ENCODE measurements around the gene MCM7. TPM values are rescaled to one million over a fixed set of nuclear protein-coding genes. Genes with fewer than 3 reads are reported as not detected.

Gene MCM7
- total RNA-seq, 2 donors from 2014 or later: 219 to 242 TPM

GRCh38 chr7:100081535-100082102 lies 19.6 kb downstream of the MCM7 start, which contains the start of gene ZNF3:
ZNF3 (minus strand) TSS chr7:100081723; CDS start chr7:100077357, 4,366 bp downstream.
- H3K27ac Mint-ChIP-seq: peak within 1 kb of the TSS; percentile 98
- peak within 1 kb of the TSS; percentile 95 for H3K27ac ChIP-seq (ENCODE audit: low read depth, low read length)

GRCh38 chr7:100080907-100081534 lies 20.2 kb downstream of the MCM7 start:
- H3K4me3 Mint-ChIP-seq: peak overlapping the region; percentile 95
- DNase-seq: peak; percentile 66
- no peak for TF ChIP-seq CTCF (conservative IDR thresholded peaks at IDR 0.05)

More at GRCh38 chr7:100081535-100082102, 19.6 kb downstream of the MCM7 start, which contains the start of gene ZNF3:
- H3K9me3 Mint-ChIP-seq: peaks cover 18% of the 10 kb centered on the region
- 0% methylated on average over 22 to 55 of the region's 55 CpGs for WGBS, 2 experiments (ENCODE audit: insufficient coverage in 1 of 2, insufficient read length in 1 of 2)
- peaks cover 35% of the 10 kb centered on the region for H3K36me3 ChIP-seq (ENCODE audit: control insufficient read depth, insufficient read depth, low read length)
- peak within 1 kb of the TSS; percentile 99 for H3K4me3 ChIP-seq (ENCODE audit: low read length)
- H3K27me3 Mint-ChIP-seq (ENCODE audit: insufficient read depth): no peaks in the 10 kb centered on the region
- peaks cover 15% of the 10 kb centered on the region for H3K4me1 Mint-ChIP-seq
- H3K4me1 ChIP-seq (ENCODE audit: control insufficient read depth, insufficient read depth, low read length): peaks cover 5% of the 10 kb centered on the region
- TF ChIP-seq CTCF (conservative IDR thresholded peaks at IDR 0.05): peak; percentile 98
- DNase-seq: peak; percentile 100
- peaks cover 39% of the 10 kb centered on the region for H3K36me3 Mint-ChIP-seq (ENCODE audit: low read depth)
- H3K4me3 Mint-ChIP-seq: peak within 1 kb of the TSS; percentile 95
- peak within 1 kb of the TSS; percentile 99 for H3K9ac ChIP-seq (ENCODE audit: extremely low read depth, low read length, poor library complexity, severe bottlenecking)
- peaks cover 20% of the 10 kb centered on the region for H3K9me3 ChIP-seq (ENCODE audit: control insufficient read depth, low read length)
- no peaks in the 10 kb centered on the region for H3K27me3 ChIP-seq (ENCODE audit: control insufficient read depth, insufficient read depth, low read length, poor library complexity, severe bottlenecking)

GRCh38 chr7:100079024-100079560 lies 22.1 kb downstream of the MCM7 start:
- Histone ChIP-seq H3K9ac (ENCODE audit: extremely low read depth, low read length, poor library complexity, severe bottlenecking) (no peak overlapping the region), H3K27ac (ENCODE audit: low read depth, low read length) (no peak overlapping the region), H3K9me3 (ENCODE audit: control insufficient read depth, low read length) (peaks cover 46% of the 10 kb centered on the region), H3K4me3 (ENCODE audit: low read length) (peak overlapping the region; percentile 99), H3K27me3 (ENCODE audit: control insufficient read depth, insufficient read depth, low read length, poor library complexity, severe bottlenecking) (no peaks in the 10 kb centered on the region), H3K36me3 (ENCODE audit: control insufficient read depth, insufficient read depth, low read length) (peaks cover 61% of the 10 kb centered on the region), H3K4me1 (ENCODE audit: control insufficient read depth, insufficient read depth, low read length) (peaks cover 5% of the 10 kb centered on the region)
- H3K27ac Mint-ChIP-seq: peak overlapping the region; percentile 82
- H3K36me3 Mint-ChIP-seq (ENCODE audit: low read depth): peaks cover 64% of the 10 kb centered on the region
- no peaks in the 10 kb centered on the region for H3K27me3 Mint-ChIP-seq (ENCODE audit: insufficient read depth)
- peaks cover 15% of the 10 kb centered on the region for H3K4me1 Mint-ChIP-seq
- TF ChIP-seq CTCF (conservative IDR thresholded peaks at IDR 0.05): no peak
- H3K4me3 Mint-ChIP-seq: peak overlapping the region; percentile 95
- H3K9me3 Mint-ChIP-seq: peaks cover 44% of the 10 kb centered on the region
- 94 to 97% methylated on average over 6 to 7 of the region's 7 CpGs for WGBS, 2 experiments (ENCODE audit: insufficient coverage in 1 of 2, insufficient read length in 1 of 2)
- no peak for DNase-seq

More at GRCh38 chr7:100080907-100081534, 20.2 kb downstream of the MCM7 start:
- Mint-ChIP-seq H3K36me3 (ENCODE audit: low read depth) (peaks cover 45% of the 10 kb centered on the region), H3K4me1 (peaks cover 15% of the 10 kb centered on the region), H3K27ac (peak overlapping the region; percentile 98), H3K27me3 (ENCODE audit: insufficient read depth) (no peaks in the 10 kb centered on the region), H3K9me3 (peaks cover 24% of the 10 kb centered on the region)
- peaks cover 26% of the 10 kb centered on the region for H3K9me3 ChIP-seq (ENCODE audit: control insufficient read depth, low read length)
- H3K36me3 ChIP-seq (ENCODE audit: control insufficient read depth, insufficient read depth, low read length): peaks cover 41% of the 10 kb centered on the region
- peaks cover 5% of the 10 kb centered on the region for H3K4me1 ChIP-seq (ENCODE audit: control insufficient read depth, insufficient read depth, low read length)
- peak overlapping the region; percentile 99 for H3K9ac ChIP-seq (ENCODE audit: extremely low read depth, low read length, poor library complexity, severe bottlenecking)
- WGBS, 2 experiments (ENCODE audit: insufficient coverage in 1 of 2, insufficient read length in 1 of 2): 2 to 5% methylated on average over 19 to 34 of the region's 34 CpGs
- no peaks in the 10 kb centered on the region for H3K27me3 ChIP-seq (ENCODE audit: control insufficient read depth, insufficient read depth, low read length, poor library complexity, severe bottlenecking)
- H3K27ac ChIP-seq (ENCODE audit: low read depth, low read length): peak overlapping the region; percentile 95
- H3K4me3 ChIP-seq (ENCODE audit: low read length): peak overlapping the region; percentile 99
